Osteocyte (in vitro differentiated cells): ENCODE measurements around the gene CRTAC1. TPM values are rescaled to one million over a fixed set of nuclear protein-coding genes. Genes with fewer than 3 reads are reported as not detected.
A peak's percentile ranks its signal among the peaks of the same experiment; 100 is the strongest.

ENCODE experiments used
- DNase-seq: peaks from one replicate; pipeline ENCODE4 v3.0.0; 2021; ENCODE audit warnings: mixed read lengths; ENCODE audit not compliant: unreplicated experiment; ENCODE audit errors: extremely low spot score
- H3K27ac Mint-ChIP-seq: one replicate; pipeline ENCODE4 v1.8.0; 2021; ENCODE audit warnings: mild to moderate bottlenecking, mixed read lengths; ENCODE audit not compliant: unreplicated experiment
- H3K27me3 Mint-ChIP-seq: one replicate; pipeline ENCODE4 v1.8.0; 2021; ENCODE audit warnings: mixed read lengths; ENCODE audit not compliant: unreplicated experiment
- H3K36me3 Mint-ChIP-seq: one replicate; pipeline ENCODE4 v1.8.0; 2021; ENCODE audit warnings: mixed read lengths; ENCODE audit not compliant: unreplicated experiment
- H3K4me1 Mint-ChIP-seq: one replicate; pipeline ENCODE4 v1.8.0; 2021; ENCODE audit warnings: mixed read lengths; ENCODE audit not compliant: unreplicated experiment
- H3K4me3 Mint-ChIP-seq: one replicate; pipeline ENCODE4 v1.8.0; 2021; ENCODE audit warnings: mild to moderate bottlenecking, moderate library complexity, mixed read lengths; ENCODE audit not compliant: unreplicated experiment
- H3K9me3 Mint-ChIP-seq: one replicate; pipeline ENCODE4 v1.8.0; 2021; ENCODE audit warnings: mixed read lengths; ENCODE audit not compliant: unreplicated experiment
- total RNA-seq: library from RNA; stranded (reverse); gene quantifications from 2 replicates; pipeline ENCODE4 v1.2.1, GENCODE V29; 2021
- TF ChIP-seq, protein P1 (sequence below): fragments of 200-600 bp; sonication (generic); IDR thresholded peaks from 2 replicates; pipeline ENCODE4 v1.5.0; 2021; ENCODE audit warnings: antibody characterized with exemption, mild to moderate bottlenecking, moderate library complexity

The CRTAC1 gene
- total RNA-seq, 1 donor from 2014 or later = 0.16 TPM

DNA sequence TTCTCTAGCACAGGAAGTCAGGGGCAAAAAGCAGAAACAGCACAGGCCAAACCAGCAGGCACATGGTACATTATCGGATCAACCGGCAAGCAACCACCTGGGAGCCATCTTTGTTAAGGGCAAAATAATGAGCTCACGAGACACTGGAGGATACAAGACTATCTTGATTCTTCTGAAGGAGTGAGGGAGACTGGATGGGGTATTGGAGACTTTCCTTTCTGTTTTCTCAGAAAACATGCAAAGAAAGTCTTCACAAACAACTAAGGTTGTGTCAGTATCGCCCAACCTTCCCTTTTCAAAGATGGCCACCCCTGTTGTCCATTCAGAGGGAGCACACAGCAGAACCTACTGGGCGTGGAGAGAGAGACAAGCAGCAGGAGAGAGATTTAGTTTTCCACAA is 151.2 kb downstream of the CRTAC1 start:
- Mint-ChIP-seq H3K27me3 (no peaks in the 10 kb centered on the region), H3K4me3 (no peak overlapping the region)
- TF ChIP-seq, protein P1, sequence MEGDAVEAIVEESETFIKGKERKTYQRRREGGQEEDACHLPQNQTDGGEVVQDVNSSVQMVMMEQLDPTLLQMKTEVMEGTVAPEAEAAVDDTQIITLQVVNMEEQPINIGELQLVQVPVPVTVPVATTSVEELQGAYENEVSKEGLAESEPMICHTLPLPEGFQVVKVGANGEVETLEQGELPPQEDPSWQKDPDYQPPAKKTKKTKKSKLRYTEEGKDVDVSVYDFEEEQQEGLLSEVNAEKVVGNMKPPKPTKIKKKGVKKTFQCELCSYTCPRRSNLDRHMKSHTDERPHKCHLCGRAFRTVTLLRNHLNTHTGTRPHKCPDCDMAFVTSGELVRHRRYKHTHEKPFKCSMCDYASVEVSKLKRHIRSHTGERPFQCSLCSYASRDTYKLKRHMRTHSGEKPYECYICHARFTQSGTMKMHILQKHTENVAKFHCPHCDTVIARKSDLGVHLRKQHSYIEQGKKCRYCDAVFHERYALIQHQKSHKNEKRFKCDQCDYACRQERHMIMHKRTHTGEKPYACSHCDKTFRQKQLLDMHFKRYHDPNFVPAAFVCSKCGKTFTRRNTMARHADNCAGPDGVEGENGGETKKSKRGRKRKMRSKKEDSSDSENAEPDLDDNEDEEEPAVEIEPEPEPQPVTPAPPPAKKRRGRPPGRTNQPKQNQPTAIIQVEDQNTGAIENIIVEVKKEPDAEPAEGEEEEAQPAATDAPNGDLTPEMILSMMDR = no peak

DNA sequence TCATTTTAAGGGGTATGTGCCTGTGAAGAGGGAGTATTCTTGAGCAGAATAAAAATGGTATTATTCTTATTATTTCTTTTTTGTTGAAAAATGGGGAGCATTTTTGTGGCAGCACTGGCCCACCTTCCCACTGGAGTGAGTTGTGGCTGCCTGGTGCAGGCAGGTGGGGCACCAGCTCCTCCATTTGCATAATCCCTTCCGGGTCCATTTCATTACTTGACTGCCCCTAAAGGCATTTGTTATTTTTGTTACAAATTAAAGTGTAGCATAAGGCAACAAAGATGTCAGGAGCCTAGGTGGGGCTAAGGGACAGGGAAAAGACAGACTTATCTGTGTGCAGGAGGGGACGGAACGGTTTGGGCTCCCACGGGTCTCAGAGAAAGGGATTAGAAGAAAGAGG is 154.0 kb downstream of the CRTAC1 start:
- Mint-ChIP-seq H3K27ac (no peak overlapping the region), H3K4me1 (peaks cover 8% of the 10 kb centered on the region), H3K4me3 (no peak overlapping the region), H3K9me3 (no peaks in the 10 kb centered on the region), H3K36me3 (no peaks in the 10 kb centered on the region), H3K27me3 (peaks cover 14% of the 10 kb centered on the region)
- TF ChIP-seq, protein P1 = no peak
- no peak for DNase-seq

More for the DNA sequence above, 151.2 kb downstream of the CRTAC1 start:
- Mint-ChIP-seq H3K4me1 (peaks cover 23% of the 10 kb centered on the region), H3K9me3 (no peaks in the 10 kb centered on the region), H3K36me3 (no peaks in the 10 kb centered on the region), H3K27ac (no peak overlapping the region)
- no peak for DNase-seq

DNA sequence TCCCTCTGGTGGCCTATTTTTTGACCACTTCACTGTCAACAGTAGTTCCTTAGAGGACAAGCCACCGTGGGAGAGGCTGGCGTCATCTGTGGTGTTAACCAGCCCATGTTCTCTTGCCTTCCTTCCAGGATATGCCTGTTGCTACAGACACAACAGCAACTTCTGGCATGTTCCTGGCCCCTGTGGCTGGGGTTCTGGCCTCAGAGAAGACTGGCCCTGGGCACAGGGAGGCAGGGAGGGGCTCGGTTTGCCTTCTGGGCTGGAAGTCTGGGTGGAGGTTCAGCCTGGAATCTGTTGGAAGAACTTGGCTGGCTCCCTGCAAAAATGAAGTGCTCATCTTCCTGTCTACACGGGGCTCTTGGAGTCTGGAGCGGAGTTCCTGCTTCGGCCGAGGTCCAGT is 155.0 kb downstream of the CRTAC1 start:
- no peak for DNase-seq
- Mint-ChIP-seq H3K36me3 (no peaks in the 10 kb centered on the region), H3K4me3 (no peak overlapping the region), H3K9me3 (no peaks in the 10 kb centered on the region), H3K27me3 (peaks cover 22% of the 10 kb centered on the region), H3K27ac (peak overlapping the region; percentile 27), H3K4me1 (peaks cover 7% of the 10 kb centered on the region)
- TF ChIP-seq, protein P1 = no peak

DNA sequence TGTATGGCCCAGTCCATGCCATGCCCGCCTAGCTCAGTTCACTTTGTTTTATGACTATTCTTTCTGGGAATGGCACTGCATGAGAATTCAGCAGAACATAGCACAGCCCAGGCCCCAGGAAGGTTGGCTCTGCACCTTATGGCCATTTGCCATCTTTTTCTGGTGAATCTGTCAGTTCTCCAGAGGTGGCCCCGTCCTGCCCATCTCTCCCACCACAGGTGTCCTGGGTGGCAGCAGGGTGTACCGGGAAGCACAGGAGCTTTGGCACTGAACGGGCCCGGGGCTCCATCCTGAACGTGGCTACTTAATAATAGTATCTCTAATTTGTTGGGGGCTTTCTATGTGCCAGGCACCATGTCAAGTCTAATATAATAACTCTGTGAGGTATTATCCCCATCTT is 156.1 kb downstream of the CRTAC1 start:
- Mint-ChIP-seq H3K4me3 (no peak overlapping the region), H3K36me3 (no peaks in the 10 kb centered on the region), H3K9me3 (no peaks in the 10 kb centered on the region), H3K27ac (no peak overlapping the region), H3K27me3 (peaks cover 29% of the 10 kb centered on the region), H3K4me1 (peaks cover 11% of the 10 kb centered on the region)
- TF ChIP-seq, protein P1 = no peak
- DNase-seq = no peak

DNA sequence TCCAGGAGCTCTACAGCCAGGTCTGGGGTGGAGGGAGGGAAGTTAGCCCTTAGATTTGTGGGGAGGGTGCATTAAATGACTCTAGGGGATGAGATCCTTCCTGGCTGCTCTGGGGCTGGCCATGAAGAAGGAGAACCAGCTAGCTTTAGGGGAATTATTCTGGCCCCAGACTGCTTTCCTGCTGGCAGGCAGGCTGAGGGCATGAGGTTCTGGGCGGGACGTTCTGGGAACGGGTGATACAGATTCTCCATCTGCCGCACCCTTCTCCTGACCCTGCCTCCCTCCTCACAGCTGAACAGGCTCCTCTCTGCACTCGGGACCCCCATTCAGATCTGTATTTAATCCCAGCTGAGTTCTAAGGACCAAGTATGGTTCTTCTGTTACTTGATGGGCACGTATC is 156.9 kb downstream of the CRTAC1 start:
- TF ChIP-seq, protein P1 = no peak
- no peak overlapping the region for H3K4me3 Mint-ChIP-seq
- DNase-seq = no peak
- H3K4me1 Mint-ChIP-seq = peaks cover 19% of the 10 kb centered on the region
- peaks cover 29% of the 10 kb centered on the region for H3K27me3 Mint-ChIP-seq
- H3K27ac Mint-ChIP-seq = no peak overlapping the region
- no peaks in the 10 kb centered on the region for H3K36me3 Mint-ChIP-seq
- no peaks in the 10 kb centered on the region for H3K9me3 Mint-ChIP-seq
